Sigmoid colon (tissue), 4 donors: ENCODE results near the gene FKBP9.

Source experiments
- EP300 ChIP-seq, 4 donors: sonication (generic); formaldehyde crosslinking; IDR thresholded peaks; one replicate each; pipeline ENCODE4 v1.6.1; 2017; ENCODE audit warnings: antibody characterized with exemption in 4 of 4
- POLR2A ChIP-seq, 2 donors: fragments of 450-650 bp; IDR thresholded peaks; one replicate each; pipeline ENCODE4 v1.6.1; 2016; ENCODE audit warnings: antibody characterized with exemption in 2 of 2, mild to moderate bottlenecking in 2 of 2, moderate library complexity in 2 of 2
- POLR2AphosphoS5 ChIP-seq, 4 donors: sonication (generic); formaldehyde crosslinking; IDR thresholded peaks; one replicate each; pipeline ENCODE4 v1.6.1; 2017; ENCODE audit warnings: antibody characterized with exemption in 4 of 4
- TF ChIP-seq, protein P1 (sequence below), 4 experiments: fragments of 450-650 bp in 3 of 4; fragments of 200-600 bp in 1 of 4; IDR thresholded peaks; one replicate each; pipeline ENCODE4 v1.5.1; 2016 to 2019; ENCODE audit warnings: antibody characterized with exemption in 4 of 4, mild to moderate bottlenecking in 3 of 4, moderate library complexity in 2 of 4

DNA sequence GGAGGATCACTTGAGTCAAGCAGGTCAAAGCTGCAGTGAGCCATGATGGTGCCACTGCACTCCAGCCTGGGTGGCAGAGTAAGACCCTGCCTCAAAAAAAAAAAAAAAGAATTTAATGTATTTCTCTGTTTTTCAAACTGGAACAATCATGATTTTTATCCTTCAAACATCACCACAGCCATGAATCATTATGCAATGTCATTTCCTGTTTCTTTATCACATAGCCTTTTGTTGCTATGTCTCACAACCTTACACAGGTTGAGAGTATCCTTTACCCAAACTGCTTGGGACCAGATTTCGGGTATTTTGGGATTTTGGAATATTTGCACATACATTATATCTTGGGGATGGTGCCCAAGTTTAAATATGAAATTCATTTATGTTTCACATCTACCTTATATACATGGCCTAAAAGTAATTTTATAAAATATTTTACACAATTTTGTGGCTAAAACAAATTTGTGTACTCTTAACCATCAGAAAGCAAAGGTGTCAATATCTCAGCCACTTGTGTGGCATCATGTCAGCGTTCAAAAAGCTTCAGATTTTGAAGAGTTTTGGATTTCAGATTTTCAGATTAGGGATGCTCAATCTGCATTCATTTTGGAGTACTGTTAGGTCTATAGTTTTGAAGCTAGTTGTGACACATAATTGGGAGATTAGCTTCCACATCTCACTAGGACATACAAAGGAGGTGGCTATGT, 97.2 kb downstream of the FKBP9 start:
- TF ChIP-seq POLR2A (IDR thresholded peaks at IDR 0.05) (no peak), EP300 (IDR thresholded peaks at IDR 0.05) (no peak), POLR2AphosphoS5 (IDR thresholded peaks at IDR 0.05) (no peak)
- TF ChIP-seq, protein P1, sequence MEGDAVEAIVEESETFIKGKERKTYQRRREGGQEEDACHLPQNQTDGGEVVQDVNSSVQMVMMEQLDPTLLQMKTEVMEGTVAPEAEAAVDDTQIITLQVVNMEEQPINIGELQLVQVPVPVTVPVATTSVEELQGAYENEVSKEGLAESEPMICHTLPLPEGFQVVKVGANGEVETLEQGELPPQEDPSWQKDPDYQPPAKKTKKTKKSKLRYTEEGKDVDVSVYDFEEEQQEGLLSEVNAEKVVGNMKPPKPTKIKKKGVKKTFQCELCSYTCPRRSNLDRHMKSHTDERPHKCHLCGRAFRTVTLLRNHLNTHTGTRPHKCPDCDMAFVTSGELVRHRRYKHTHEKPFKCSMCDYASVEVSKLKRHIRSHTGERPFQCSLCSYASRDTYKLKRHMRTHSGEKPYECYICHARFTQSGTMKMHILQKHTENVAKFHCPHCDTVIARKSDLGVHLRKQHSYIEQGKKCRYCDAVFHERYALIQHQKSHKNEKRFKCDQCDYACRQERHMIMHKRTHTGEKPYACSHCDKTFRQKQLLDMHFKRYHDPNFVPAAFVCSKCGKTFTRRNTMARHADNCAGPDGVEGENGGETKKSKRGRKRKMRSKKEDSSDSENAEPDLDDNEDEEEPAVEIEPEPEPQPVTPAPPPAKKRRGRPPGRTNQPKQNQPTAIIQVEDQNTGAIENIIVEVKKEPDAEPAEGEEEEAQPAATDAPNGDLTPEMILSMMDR (IDR thresholded peaks at IDR 0.05): no peak
